GM12878 (cell line): ENCODE data around the gene ASB10.

ENCODE experiments used
- BHLHE40 ChIP-seq, 2 experiments: fragments of 450-650 bp in 1 of 2; IDR thresholded peaks; 2 replicates each; pipeline ENCODE4 v1.6.1; 2011 to 2017; ENCODE audit warnings: low read depth in 2 of 2, borderline replicate concordance in 1 of 2, improper control_type of control experiment in 1 of 2, low read length in 1 of 2, mild to moderate bottlenecking in 1 of 2
- CBFB ChIP-seq: IDR thresholded peaks from 2 replicates; pipeline ENCODE4 v1.6.1; 2016; ENCODE audit warnings: antibody characterized with exemption, low read depth
- POLR2AphosphoS2 ChIP-seq: IDR thresholded peaks from 2 replicates; pipeline ENCODE4 v1.6.1; 2011; ENCODE audit warnings: low read depth, mild to moderate bottlenecking, low read length, improper control_type of control experiment, moderate library complexity
- TF ChIP-seq, protein P1 (sequence below): IDR thresholded peaks from 2 replicates; pipeline ENCODE4 v1.6.1; 2011; ENCODE audit warnings: low read depth, mild to moderate bottlenecking, low read length, moderate library complexity, borderline replicate concordance; ENCODE audit errors: extremely low read depth
- TF ChIP-seq, protein P2 (sequence below), 3 experiments: IDR thresholded peaks in 2 of 3; conservative IDR thresholded peaks in 1 of 3; 2 replicates each; pipeline ENCODE4 v1.5.1; 2011; ENCODE audit warnings: low read depth in 3 of 3, low read length in 3 of 3, mild to moderate bottlenecking in 3 of 3, control low read depth in 2 of 3, moderate library complexity in 2 of 3, inconsistent platforms in 1 of 3, mixed read lengths in 1 of 3; ENCODE audit not compliant: control insufficient read depth in 2 of 3, insufficient read depth in 1 of 3; ENCODE audit errors: extremely low read depth in 1 of 3
- TF ChIP-seq, protein P3 (sequence below): IDR thresholded peaks from 2 replicates; pipeline ENCODE4 v1.6.1; 2012; ENCODE audit warnings: low read length, inconsistent platforms

DNA sequence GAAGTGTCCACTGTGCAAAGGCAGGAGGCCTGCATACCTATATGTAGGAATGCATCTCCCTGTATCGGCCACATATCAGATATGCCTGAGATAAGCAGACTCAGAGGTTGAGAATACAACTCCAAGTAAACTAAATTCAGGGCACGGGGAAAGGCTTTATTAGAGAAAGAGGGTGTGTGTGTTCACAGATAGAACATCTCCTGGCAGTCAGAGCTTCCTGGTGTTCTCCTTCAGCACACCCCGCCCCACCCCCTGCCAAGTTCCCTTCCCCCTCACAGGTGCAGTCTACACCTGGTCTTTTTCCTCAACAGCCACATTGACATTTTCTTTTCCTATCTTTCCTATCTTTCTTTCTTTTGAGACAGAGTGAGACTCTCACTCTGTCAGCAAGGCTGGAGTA lies 36.7 kb downstream of the ASB10 start:
- TF ChIP-seq, protein P1, sequence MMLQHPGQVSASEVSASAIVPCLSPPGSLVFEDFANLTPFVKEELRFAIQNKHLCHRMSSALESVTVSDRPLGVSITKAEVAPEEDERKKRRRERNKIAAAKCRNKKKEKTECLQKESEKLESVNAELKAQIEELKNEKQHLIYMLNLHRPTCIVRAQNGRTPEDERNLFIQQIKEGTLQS = no peak
- TF ChIP-seq BHLHE40 (IDR thresholded peaks at IDR 0.05; ENCODE audit: borderline replicate concordance in 1 of 2, low read depth in 2 of 2, low read length in 1 of 2) = no peak
- no peak for TF ChIP-seq CBFB
- TF ChIP-seq POLR2AphosphoS2 = no peak
- TF ChIP-seq, protein P2, sequence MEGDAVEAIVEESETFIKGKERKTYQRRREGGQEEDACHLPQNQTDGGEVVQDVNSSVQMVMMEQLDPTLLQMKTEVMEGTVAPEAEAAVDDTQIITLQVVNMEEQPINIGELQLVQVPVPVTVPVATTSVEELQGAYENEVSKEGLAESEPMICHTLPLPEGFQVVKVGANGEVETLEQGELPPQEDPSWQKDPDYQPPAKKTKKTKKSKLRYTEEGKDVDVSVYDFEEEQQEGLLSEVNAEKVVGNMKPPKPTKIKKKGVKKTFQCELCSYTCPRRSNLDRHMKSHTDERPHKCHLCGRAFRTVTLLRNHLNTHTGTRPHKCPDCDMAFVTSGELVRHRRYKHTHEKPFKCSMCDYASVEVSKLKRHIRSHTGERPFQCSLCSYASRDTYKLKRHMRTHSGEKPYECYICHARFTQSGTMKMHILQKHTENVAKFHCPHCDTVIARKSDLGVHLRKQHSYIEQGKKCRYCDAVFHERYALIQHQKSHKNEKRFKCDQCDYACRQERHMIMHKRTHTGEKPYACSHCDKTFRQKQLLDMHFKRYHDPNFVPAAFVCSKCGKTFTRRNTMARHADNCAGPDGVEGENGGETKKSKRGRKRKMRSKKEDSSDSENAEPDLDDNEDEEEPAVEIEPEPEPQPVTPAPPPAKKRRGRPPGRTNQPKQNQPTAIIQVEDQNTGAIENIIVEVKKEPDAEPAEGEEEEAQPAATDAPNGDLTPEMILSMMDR (IDR thresholded peaks at IDR 0.05 in 2 of 3, conservative IDR thresholded peaks at IDR 0.05 in 1 of 3; ENCODE audit: control insufficient read depth in 2 of 3, extremely low read depth in 1 of 3, insufficient read depth in 1 of 3, low read depth in 3 of 3, low read length in 3 of 3) = no peak
- TF ChIP-seq, protein P3, sequence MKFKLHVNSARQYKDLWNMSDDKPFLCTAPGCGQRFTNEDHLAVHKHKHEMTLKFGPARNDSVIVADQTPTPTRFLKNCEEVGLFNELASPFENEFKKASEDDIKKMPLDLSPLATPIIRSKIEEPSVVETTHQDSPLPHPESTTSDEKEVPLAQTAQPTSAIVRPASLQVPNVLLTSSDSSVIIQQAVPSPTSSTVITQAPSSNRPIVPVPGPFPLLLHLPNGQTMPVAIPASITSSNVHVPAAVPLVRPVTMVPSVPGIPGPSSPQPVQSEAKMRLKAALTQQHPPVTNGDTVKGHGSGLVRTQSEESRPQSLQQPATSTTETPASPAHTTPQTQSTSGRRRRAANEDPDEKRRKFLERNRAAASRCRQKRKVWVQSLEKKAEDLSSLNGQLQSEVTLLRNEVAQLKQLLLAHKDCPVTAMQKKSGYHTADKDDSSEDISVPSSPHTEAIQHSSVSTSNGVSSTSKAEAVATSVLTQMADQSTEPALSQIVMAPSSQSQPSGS = no peak
